SK-N-SH treated with all-trans-retinoic acid at 6 μM for 48 hours (cell line): Measurements from ENCODE around the gene GPR62.
"Not testable (repeated sequence)": the region's sequence is repeated elsewhere in the genome, so short reads cannot be mapped to it uniquely, and the experiment has no call there.

Experiments used
- ATAC-seq: fragments of 200-7000 bp; cut with Tn5 transposase; 3 replicates; pipeline ENCODE4 v1.9.1; 2020; ENCODE audit warnings: mild to moderate bottlenecking, moderate library complexity
- ARNTL ChIP-seq: fragments of 450-650 bp; formaldehyde crosslinking; IDR thresholded peaks from 2 replicates; pipeline ENCODE4 v1.5.0; 2020; ENCODE audit warnings: low read depth, mild to moderate bottlenecking, moderate library complexity, borderline replicate concordance
- BACH2 ChIP-seq: fragments of 250-450 bp; sonication (Bioruptor Pico); IDR thresholded peaks from 2 replicates; pipeline ENCODE4 v1.9.0; 2021; ENCODE audit warnings: mild to moderate bottlenecking, borderline replicate concordance
- ESRRG ChIP-seq: fragments of 250-450 bp; sonication (Bioruptor Pico); IDR thresholded peaks from 2 replicates; pipeline ENCODE4 v1.6.1; 2021; ENCODE audit warnings: mild to moderate bottlenecking
- GLIS3 ChIP-seq: fragments of 250-450 bp; sonication (Bioruptor Pico); IDR thresholded peaks from 2 replicates; pipeline ENCODE4 v1.5.0; 2020; ENCODE audit warnings: mild to moderate bottlenecking, moderate library complexity
- ISL1 ChIP-seq: fragments of 250-450 bp; sonication (Bioruptor Pico); IDR thresholded peaks from 2 replicates; pipeline ENCODE4 v2.1.2; 2022; ENCODE audit warnings: mild to moderate bottlenecking, moderate library complexity
- OSR1 ChIP-seq: fragments of 250-450 bp; sonication (Bioruptor Pico); IDR thresholded peaks from 2 replicates; pipeline ENCODE4 v1.8.0; 2022; ENCODE audit warnings: moderate library complexity, mild to moderate bottlenecking, inconsistent platforms
- PPARA ChIP-seq: fragments of 250-450 bp; sonication (Bioruptor Pico); IDR thresholded peaks from 2 replicates; pipeline ENCODE4 v1.5.0; 2020; ENCODE audit warnings: mild to moderate bottlenecking, borderline replicate concordance
- RARB ChIP-seq: fragments of 250-450 bp; sonication (Bioruptor Pico); IDR thresholded peaks from 2 replicates; pipeline ENCODE4 v1.8.0; 2021; ENCODE audit warnings: mild to moderate bottlenecking, moderate library complexity
- SNAI2 ChIP-seq: fragments of 250-450 bp; sonication (Bioruptor Pico); IDR thresholded peaks from 2 replicates; pipeline ENCODE4 v1.5.0; 2020; ENCODE audit warnings: mild to moderate bottlenecking, moderate library complexity
- TCF4 ChIP-seq: fragments of 250-450 bp; sonication (Bioruptor Pico); IDR thresholded peaks from 2 replicates; pipeline ENCODE4 v1.8.0; 2021; ENCODE audit warnings: mild to moderate bottlenecking, moderate library complexity, borderline replicate concordance
- TOX ChIP-seq: fragments of 250-450 bp; sonication (Bioruptor Pico); IDR thresholded peaks from 2 replicates; pipeline ENCODE4 v1.8.0; 2021; ENCODE audit warnings: mild to moderate bottlenecking, moderate library complexity, borderline replicate concordance
- ZC3H10 ChIP-seq: fragments of 250-450 bp; sonication (Bioruptor Pico); IDR thresholded peaks from 2 replicates; pipeline ENCODE4 v1.5.1; 2021; ENCODE audit warnings: mild to moderate bottlenecking, moderate library complexity
- ZFP3 ChIP-seq: fragments of 250-450 bp; sonication (Bioruptor Pico); IDR thresholded peaks from 2 replicates; pipeline ENCODE4 v1.5.0; 2020; ENCODE audit warnings: mild to moderate bottlenecking, moderate library complexity
- ZFP30 ChIP-seq: fragments of 450-650 bp; formaldehyde crosslinking; IDR thresholded peaks from 2 replicates; pipeline ENCODE4 v1.5.0; 2022; ENCODE audit warnings: mild to moderate bottlenecking, moderate library complexity
- ZNF565 ChIP-seq: fragments of 450-650 bp; formaldehyde crosslinking; conservative IDR thresholded peaks from 2 replicates; pipeline ENCODE4 v1.5.0; 2020; ENCODE audit warnings: low read depth, mild to moderate bottlenecking, moderate library complexity
- ZNF70 ChIP-seq: fragments of 450-650 bp; formaldehyde crosslinking; IDR thresholded peaks from 2 replicates; pipeline ENCODE4 v1.5.0; 2020; ENCODE audit warnings: mild to moderate bottlenecking, moderate library complexity
- ZNF8 ChIP-seq: fragments of 450-650 bp; formaldehyde crosslinking; IDR thresholded peaks from 2 replicates; pipeline ENCODE4 v1.5.0; 2020; ENCODE audit warnings: mild to moderate bottlenecking, moderate library complexity
- TF ChIP-seq, protein P1 (sequence below): fragments of 250-450 bp; sonication (Bioruptor Pico); IDR thresholded peaks from 2 replicates; pipeline ENCODE4 v1.5.1; 2021; ENCODE audit warnings: mild to moderate bottlenecking, moderate library complexity
- TF ChIP-seq, protein P2 (sequence below): fragments of 250-450 bp; sonication (Bioruptor Pico); IDR thresholded peaks from 2 replicates; pipeline ENCODE4 v1.5.0; 2020; ENCODE audit warnings: mild to moderate bottlenecking, moderate library complexity

The GPR62 gene

DNA sequence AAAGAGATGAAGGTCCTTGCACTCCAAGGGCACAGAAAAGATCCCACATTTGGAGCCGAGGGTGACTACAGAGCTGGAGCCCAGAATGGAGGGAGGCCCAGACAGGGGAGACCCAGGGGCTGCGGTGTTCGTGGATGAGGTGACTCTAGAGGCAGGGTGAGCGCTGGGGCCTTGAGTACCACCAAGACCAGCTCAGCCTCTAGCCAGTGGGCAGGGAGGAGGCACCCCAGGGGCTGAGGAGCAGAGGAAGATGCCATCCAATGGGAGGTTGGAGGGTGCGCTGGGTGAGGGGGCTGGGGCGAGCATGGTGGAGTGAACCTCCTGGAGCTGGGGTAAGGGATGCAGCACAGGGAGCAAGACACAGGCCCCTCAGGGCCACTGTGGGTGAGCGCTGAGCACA, 26.7 kb upstream of the GPR62 start:
- no peak for TF ChIP-seq GLIS3
- TF ChIP-seq ZNF565 (CRISPR knock-in tag), result no peak
- no peak for TF ChIP-seq ZNF8 (CRISPR knock-in tag)
- TF ChIP-seq ISL1 (CRISPR knock-in tag), result no peak
- no peak for TF ChIP-seq BACH2
- no peak for TF ChIP-seq ZC3H10 (CRISPR knock-in tag)
- no peak for TF ChIP-seq TOX (CRISPR knock-in tag)
- no peak for TF ChIP-seq ZNF70 (CRISPR knock-in tag)
- no peak for TF ChIP-seq ZFP3
- TF ChIP-seq, protein P1, sequence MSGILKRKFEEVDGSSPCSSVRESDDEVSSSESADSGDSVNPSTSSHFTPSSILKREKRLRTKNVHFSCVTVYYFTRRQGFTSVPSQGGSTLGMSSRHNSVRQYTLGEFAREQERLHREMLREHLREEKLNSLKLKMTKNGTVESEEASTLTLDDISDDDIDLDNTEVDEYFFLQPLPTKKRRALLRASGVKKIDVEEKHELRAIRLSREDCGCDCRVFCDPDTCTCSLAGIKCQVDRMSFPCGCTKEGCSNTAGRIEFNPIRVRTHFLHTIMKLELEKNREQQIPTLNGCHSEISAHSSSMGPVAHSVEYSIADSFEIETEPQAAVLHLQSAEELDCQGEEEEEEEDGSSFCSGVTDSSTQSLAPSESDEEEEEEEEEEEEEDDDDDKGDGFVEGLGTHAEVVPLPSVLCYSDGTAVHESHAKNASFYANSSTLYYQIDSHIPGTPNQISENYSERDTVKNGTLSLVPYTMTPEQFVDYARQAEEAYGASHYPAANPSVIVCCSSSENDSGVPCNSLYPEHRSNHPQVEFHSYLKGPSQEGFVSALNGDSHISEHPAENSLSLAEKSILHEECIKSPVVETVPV (CRISPR knock-in tag), result no peak
- no peak; the same call in 2 of the 3 replicates for ATAC-seq

DNA sequence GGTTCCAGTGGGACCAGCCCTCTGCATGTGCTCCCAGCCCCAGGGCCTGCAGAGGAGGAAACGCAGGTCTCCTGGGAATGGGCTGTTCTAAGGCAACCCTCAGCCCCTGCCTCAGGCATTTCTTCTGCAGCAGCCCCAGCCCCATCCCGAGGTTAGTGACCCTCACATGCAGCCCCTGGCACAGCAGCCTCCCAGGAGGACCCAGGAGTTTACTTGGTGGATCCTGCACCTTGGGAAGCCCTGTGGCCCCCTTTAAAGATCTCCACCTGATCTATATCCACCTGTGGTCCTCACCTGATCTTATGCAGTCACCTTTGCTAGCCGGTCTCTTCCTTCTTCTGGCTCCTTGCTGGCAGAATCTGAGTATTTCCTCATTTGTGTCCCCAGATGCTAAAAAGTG, 26.2 kb upstream of the GPR62 start:
- not testable (repeated sequence) for ATAC-seq

DNA sequence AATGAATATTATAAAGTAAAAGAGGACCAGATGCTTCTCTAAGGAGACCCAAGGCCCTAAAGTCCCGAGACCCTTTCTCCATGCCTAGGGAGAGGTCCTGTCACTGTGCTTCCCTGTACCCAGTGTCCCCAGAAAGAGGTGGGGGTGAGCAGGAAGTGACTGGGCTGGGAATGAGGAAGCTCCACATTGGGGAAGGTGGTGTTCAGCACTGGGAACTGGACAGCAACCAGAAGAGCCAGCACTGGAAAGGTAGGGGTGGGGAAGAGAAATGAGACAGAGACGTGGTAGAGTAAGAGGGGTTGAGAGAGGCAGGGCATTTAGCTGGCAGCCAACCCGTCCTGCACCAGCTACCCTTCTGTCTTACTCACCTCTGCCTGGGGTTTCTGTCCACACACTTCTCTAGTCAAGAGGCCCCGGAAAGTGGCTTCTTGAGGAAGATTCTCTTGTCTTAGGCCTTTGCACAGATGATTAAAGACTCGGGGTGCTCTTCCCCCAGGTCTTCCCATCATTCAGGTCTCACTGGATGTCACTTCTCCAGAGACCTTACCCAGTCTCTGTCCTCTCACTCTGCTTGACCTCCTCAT, 25.7 kb upstream of the GPR62 start:
- TF ChIP-seq ARNTL, result no peak
- TF ChIP-seq TCF4, result no peak
- TF ChIP-seq SNAI2 (CRISPR knock-in tag), result no peak
- TF ChIP-seq, protein P1 (CRISPR knock-in tag), result no peak
- TF ChIP-seq PPARA (CRISPR knock-in tag), result no peak
- no peak for TF ChIP-seq BACH2
- ATAC-seq, result peak; percentile 33; the same call in 1 of the 3 replicates

DNA sequence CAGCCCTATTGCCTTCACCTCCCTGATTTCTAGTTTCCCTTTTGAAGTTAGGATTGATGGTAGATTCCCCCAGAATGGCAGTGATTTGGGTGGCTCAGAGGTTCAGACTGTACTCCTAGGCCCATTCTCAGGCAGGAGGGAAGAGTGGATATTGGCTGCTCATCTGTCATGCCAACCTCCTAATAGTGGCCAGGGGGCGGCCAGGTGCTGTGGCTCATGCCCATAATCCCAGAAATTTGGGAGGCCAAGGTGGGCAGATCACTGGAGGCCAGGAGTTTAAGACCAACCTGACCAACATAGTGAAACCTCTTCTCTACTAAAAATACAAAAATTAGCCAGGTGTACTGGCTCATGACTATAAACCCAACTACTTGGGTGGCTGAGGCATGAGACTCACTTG, 24.7 kb upstream of the GPR62 start:
- no peak for ATAC-seq
- TF ChIP-seq ZFP3 (no peak), GLIS3 (no peak), TOX (CRISPR knock-in tag) (no peak), ARNTL (no peak), ZFP30 (no peak), ZNF70 (CRISPR knock-in tag) (no peak), ZNF565 (CRISPR knock-in tag) (no peak), ZNF8 (CRISPR knock-in tag) (no peak), ZC3H10 (CRISPR knock-in tag) (no peak), TCF4 (no peak), ISL1 (CRISPR knock-in tag) (no peak), PPARA (CRISPR knock-in tag) (no peak)

DNA sequence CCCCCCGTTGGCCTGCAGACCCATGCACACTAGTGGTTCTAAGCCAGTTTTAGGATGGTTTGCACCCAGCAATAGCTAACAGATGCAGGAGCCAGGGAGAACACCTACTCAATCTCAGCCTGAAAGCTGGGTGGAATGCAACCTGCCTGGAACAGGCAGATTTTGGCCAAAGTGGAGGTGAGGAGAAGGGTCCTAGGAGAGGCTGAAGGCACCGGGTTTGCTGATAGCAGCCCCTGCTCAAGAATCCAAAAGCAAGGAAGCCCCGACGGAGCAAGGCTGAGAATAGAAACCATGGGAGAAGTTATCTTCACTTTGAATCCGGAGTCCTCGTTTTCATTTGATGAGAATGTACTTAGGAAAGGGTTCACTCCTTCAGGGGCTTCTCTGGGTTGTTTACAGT, 23.4 kb upstream of the GPR62 start:
- no peak for ATAC-seq
- TF ChIP-seq RARB (CRISPR knock-in tag) (no peak), TCF4 (no peak), OSR1 (CRISPR knock-in tag) (no peak)
- TF ChIP-seq, protein P2, sequence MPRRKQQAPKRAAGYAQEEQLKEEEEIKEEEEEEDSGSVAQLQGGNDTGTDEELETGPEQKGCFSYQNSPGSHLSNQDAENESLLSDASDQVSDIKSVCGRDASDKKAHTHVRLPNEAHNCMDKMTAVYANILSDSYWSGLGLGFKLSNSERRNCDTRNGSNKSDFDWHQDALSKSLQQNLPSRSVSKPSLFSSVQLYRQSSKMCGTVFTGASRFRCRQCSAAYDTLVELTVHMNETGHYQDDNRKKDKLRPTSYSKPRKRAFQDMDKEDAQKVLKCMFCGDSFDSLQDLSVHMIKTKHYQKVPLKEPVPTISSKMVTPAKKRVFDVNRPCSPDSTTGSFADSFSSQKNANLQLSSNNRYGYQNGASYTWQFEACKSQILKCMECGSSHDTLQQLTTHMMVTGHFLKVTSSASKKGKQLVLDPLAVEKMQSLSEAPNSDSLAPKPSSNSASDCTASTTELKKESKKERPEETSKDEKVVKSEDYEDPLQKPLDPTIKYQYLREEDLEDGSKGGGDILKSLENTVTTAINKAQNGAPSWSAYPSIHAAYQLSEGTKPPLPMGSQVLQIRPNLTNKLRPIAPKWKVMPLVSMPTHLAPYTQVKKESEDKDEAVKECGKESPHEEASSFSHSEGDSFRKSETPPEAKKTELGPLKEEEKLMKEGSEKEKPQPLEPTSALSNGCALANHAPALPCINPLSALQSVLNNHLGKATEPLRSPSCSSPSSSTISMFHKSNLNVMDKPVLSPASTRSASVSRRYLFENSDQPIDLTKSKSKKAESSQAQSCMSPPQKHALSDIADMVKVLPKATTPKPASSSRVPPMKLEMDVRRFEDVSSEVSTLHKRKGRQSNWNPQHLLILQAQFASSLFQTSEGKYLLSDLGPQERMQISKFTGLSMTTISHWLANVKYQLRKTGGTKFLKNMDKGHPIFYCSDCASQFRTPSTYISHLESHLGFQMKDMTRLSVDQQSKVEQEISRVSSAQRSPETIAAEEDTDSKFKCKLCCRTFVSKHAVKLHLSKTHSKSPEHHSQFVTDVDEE (CRISPR knock-in tag), result no peak

DNA sequence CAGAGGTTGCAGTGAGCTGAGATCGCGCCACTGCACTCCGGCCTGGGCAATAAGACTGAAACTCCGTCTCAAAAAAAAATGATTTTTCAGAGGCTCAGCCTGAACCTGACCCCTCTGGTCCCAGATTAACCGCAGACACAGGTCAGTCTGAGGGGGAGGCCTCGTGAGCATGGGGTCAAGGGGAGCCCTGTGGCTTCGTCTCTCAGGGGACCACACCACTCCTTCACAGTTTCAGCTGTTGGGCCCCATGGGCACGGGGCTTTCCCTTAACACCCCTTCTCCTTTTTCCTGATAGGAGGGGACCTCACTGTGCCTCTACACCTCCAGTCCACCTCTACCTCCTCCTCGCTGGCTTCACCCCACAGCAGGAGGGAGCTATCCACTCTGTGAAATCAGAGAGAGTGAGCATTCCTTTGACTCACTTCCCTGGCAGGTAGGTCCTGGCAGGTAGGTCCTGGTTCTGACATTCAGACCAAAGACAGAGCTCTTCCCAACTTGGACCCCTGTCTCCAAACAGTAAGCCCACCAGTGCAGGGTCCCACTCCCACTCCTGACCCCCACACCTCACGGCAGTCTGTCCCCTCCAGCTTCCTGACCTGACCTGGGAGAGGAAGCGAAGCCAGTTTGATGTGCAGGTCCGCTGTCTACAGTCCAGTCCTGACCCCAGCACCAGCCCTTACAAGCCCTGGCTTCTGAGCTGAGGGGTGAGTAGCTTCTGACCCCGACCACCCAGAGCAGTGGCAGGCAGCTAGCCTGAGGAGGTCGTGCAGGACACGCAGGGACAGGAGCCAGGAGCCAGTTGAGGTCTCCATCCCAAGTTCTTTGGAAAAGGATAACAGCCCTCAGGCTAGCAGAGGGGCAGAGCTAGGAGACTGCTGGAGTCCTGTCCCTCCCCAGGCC, 22.5 kb upstream of the GPR62 start:
- no peak for ATAC-seq
- TF ChIP-seq OSR1 (CRISPR knock-in tag) (no peak), ARNTL (no peak), ZFP30 (no peak), SNAI2 (CRISPR knock-in tag) (no peak), ESRRG (CRISPR knock-in tag) (no peak), TOX (CRISPR knock-in tag) (no peak)
